Measurements from ENCODE around the gene SIT1. TPM values are rescaled to one million over a fixed set of nuclear protein-coding genes. Genes with fewer than 3 reads are reported as not detected.

SIT1 gene
- total and polyA plus RNA-seq, 7 experiments from 2014 or later, result 16.9 to 225 (median 45.9) TPM

GRCh38 chr9:35689542-35690293, 39.0 kb upstream of the SIT1 start, which contains the start of gene TPM2:
TPM2 (minus strand) TSS chr9:35689925; CDS start chr9:35689817, 108 bp downstream.
- no peaks in the 10 kb centered on the region for H3K27me3 Mint-ChIP-seq
- no peak for DNase-seq
- intact Hi-C loops (cut with micrococcal nuclease), result loop anchor here (1.0 to 2.0 kb wide), 3 partner anchors 13 to 73 kb away; no protein-coding TSS in a partner anchor
- H3K36me3 Mint-ChIP-seq, result peaks cover 0 to 1% (median 0%) of the 10 kb centered on the region in 5 donors
- no peaks in the 10 kb centered on the region for H3K9me3 Mint-ChIP-seq
- Histone ChIP-seq H3K27ac (ENCODE audit: low read depth, low read length) (peak within 1 kb of the TSS; percentile 70), H3K27me3 (ENCODE audit: control insufficient read depth in 2 of 2, insufficient read depth in 2 of 2, low read length in 2 of 2) (no peaks in the 10 kb centered on the region), H3K4me3 (ENCODE audit: low read length) (peak within 1 kb of the TSS; percentile 65), H3K4me1 (ENCODE audit: control insufficient read depth in 2 of 2, insufficient read depth in 2 of 2, low read length in 2 of 2) (peaks cover 0 to 5% of the 10 kb centered on the region in 2 donors), H3K9me3 (ENCODE audit: control insufficient read depth in 2 of 3, low read length in 3 of 3) (no peaks in the 10 kb centered on the region), H3K36me3 (ENCODE audit: control insufficient read depth in 2 of 3, insufficient read depth in 3 of 3, low read length in 3 of 3) (peaks cover 0 to 7% (median 0%) of the 10 kb centered on the region in 3 experiments)
- peak within 1 kb of the TSS; percentile 16 to 95 (median 77) for H3K27ac Mint-ChIP-seq
- ChIA-PET CTCF (interaction anchor here (5.4 kb wide), 1 partner anchor 31 kb away, joined by 29 read pairs; the partner anchor contains the start of genes CCDC107 and RMRP), POLR2A (interaction anchor here (0.5 to 2.8 kb wide), 9 partner anchors 15 to 85 kb away, joined by 3 to 13 read pairs (median 4); partner anchors contain the start of genes CCDC107, RMRP and SIT1)
- H3K4me3 Mint-ChIP-seq, result peak within 1 kb of the TSS; percentile 80 to 94 (median 88)
- ATAC-seq, result no peak
- H3K4me1 Mint-ChIP-seq, result peaks cover 16 to 31% (median 25%) of the 10 kb centered on the region in 7 donors

GRCh38 chr9:35688558-35689541, 38.1 kb upstream of the SIT1 start:
- ATAC-seq, result no peak
- CTCF ChIA-PET, result interaction anchor here (0.7 to 5.4 kb wide), 4 partner anchors 13 to 78 kb away, joined by 3 to 29 read pairs (median 3); partner anchors contain the start of genes CCDC107 and RMRP

GRCh38 chr9:35687972-35688557, 37.3 kb upstream of the SIT1 start:
- Mint-ChIP-seq H3K36me3 (peaks cover 0 to 4% (median 0%) of the 10 kb centered on the region in 5 donors), H3K9me3 (no peaks in the 10 kb centered on the region), H3K4me1 (peaks cover 16 to 31% (median 25%) of the 10 kb centered on the region in 7 donors), H3K27ac (peak overlapping the region in 5 of 9 donors; percentile 28 to 76 (median 68)), H3K27me3 (no peaks in the 10 kb centered on the region), H3K4me3 (peak overlapping the region in 4 of 10 donors; percentile 3 to 64 (median 32))
- Histone ChIP-seq H3K9me3 (ENCODE audit: control insufficient read depth in 2 of 3, low read length in 3 of 3) (no peaks in the 10 kb centered on the region), H3K27me3 (ENCODE audit: control insufficient read depth in 2 of 2, insufficient read depth in 2 of 2, low read length in 2 of 2) (no peaks in the 10 kb centered on the region), H3K4me1 (ENCODE audit: control insufficient read depth in 2 of 2, insufficient read depth in 2 of 2, low read length in 2 of 2) (peaks cover 0 to 5% of the 10 kb centered on the region in 2 donors), H3K4me3 (ENCODE audit: low read length) (no peak overlapping the region), H3K36me3 (ENCODE audit: control insufficient read depth in 2 of 3, insufficient read depth in 3 of 3, low read length in 3 of 3) (peaks cover 0 to 8% (median 0%) of the 10 kb centered on the region in 3 experiments), H3K27ac (ENCODE audit: low read depth, low read length) (no peak overlapping the region)
- ChIA-PET CTCF (interaction anchor here (0.7 to 5.4 kb wide), 8 partner anchors 8 to 77 kb away, joined by 3 to 29 read pairs (median 3); partner anchors contain the start of genes ARHGEF39, CCDC107 and RMRP), POLR2A (interaction anchor here (0.8 to 1.7 kb wide), 6 partner anchors 8 to 72 kb away, joined by 3 to 5 read pairs (median 4); partner anchors contain the start of genes CREB3 and TLN1)
- ATAC-seq (no peak), DNase-seq (no peak)
- intact Hi-C loops (cut with micrococcal nuclease), result no loop called here

More at GRCh38 chr9:35688558-35689541, 38.1 kb upstream of the SIT1 start:
- Histone ChIP-seq H3K27ac (ENCODE audit: low read depth, low read length) (no peak overlapping the region), H3K27me3 (ENCODE audit: control insufficient read depth in 2 of 2, insufficient read depth in 2 of 2, low read length in 2 of 2) (no peaks in the 10 kb centered on the region), H3K9me3 (ENCODE audit: control insufficient read depth in 2 of 3, low read length in 3 of 3) (no peaks in the 10 kb centered on the region), H3K4me3 (ENCODE audit: low read length) (no peak overlapping the region), H3K36me3 (ENCODE audit: control insufficient read depth in 2 of 3, insufficient read depth in 3 of 3, low read length in 3 of 3) (peaks cover 0 to 8% (median 0%) of the 10 kb centered on the region in 3 experiments), H3K4me1 (ENCODE audit: control insufficient read depth in 2 of 2, insufficient read depth in 2 of 2, low read length in 2 of 2) (peaks cover 0 to 5% of the 10 kb centered on the region in 2 donors)
- intact Hi-C loops (cut with micrococcal nuclease), result no loop called here
- H3K36me3 Mint-ChIP-seq, result peaks cover 0 to 4% (median 0%) of the 10 kb centered on the region in 5 donors
- H3K9me3 Mint-ChIP-seq, result no peaks in the 10 kb centered on the region
- POLR2A ChIA-PET, result interaction anchor here (0.5 to 1.7 kb wide), 5 partner anchors 7 to 72 kb away, joined by 3 to 5 read pairs (median 4); partner anchors contain the start of genes CREB3 and TLN1
- H3K27ac Mint-ChIP-seq, result peak overlapping the region; percentile 16 to 84 (median 72)
- H3K4me1 Mint-ChIP-seq, result peaks cover 16 to 31% (median 25%) of the 10 kb centered on the region in 7 donors
- H3K27me3 Mint-ChIP-seq, result no peaks in the 10 kb centered on the region
- H3K4me3 Mint-ChIP-seq, result peak overlapping the region in 9 of 10 donors; percentile 42 to 72 (median 65)
- DNase-seq, result no peak

GRCh38 chr9:35687306-35687705, 36.6 kb upstream of the SIT1 start:
- CTCF ChIA-PET, result interaction anchor here (0.6 to 5.4 kb wide), 6 partner anchors 9 to 200 kb away, joined by 3 to 29 read pairs (median 6); partner anchors contain the start of genes ARHGEF39, CCDC107 and RMRP
- no peak overlapping the region for H3K27ac ChIP-seq (ENCODE audit: low read depth, low read length)
- peaks cover 0 to 12% (median 0%) of the 10 kb centered on the region in 3 experiments for H3K36me3 ChIP-seq (ENCODE audit: control insufficient read depth in 2 of 3, insufficient read depth in 3 of 3, low read length in 3 of 3)
- peaks cover 0 to 5% of the 10 kb centered on the region in 2 donors for H3K4me1 ChIP-seq (ENCODE audit: control insufficient read depth in 2 of 2, insufficient read depth in 2 of 2, low read length in 2 of 2)
- intact Hi-C loops (cut with micrococcal nuclease), result no loop called here
- Mint-ChIP-seq H3K36me3 (peaks cover 0 to 4% (median 0%) of the 10 kb centered on the region in 5 donors), H3K27me3 (no peaks in the 10 kb centered on the region), H3K4me3 (peak overlapping the region in 2 of 10 donors; percentile 20 to 56), H3K27ac (peak overlapping the region in 6 of 9 donors; percentile 5 to 76 (median 47)), H3K4me1 (peaks cover 16 to 33% (median 25%) of the 10 kb centered on the region in 7 donors), H3K9me3 (no peaks in the 10 kb centered on the region)
- H3K4me3 ChIP-seq (ENCODE audit: low read length), result no peak overlapping the region
- no peaks in the 10 kb centered on the region for H3K9me3 ChIP-seq (ENCODE audit: control insufficient read depth in 2 of 3, low read length in 3 of 3)
- POLR2A ChIA-PET, result interaction anchor here (0.6 to 1.7 kb wide), 6 partner anchors 9 to 45 kb away, joined by 3 to 5 read pairs (median 3); partner anchors contain the start of genes CREB3 and TLN1
- ATAC-seq (no peak), DNase-seq (no peak)
- H3K27me3 ChIP-seq (ENCODE audit: control insufficient read depth in 2 of 2, insufficient read depth in 2 of 2, low read length in 2 of 2), result no peaks in the 10 kb centered on the region

- H3K27me3 ChIP-seq (ENCODE audit: control insufficient read depth in 2 of 2, insufficient read depth in 2 of 2, low read length in 2 of 2), result no peaks in the 10 kb centered on the region
- H3K4me3 ChIP-seq (ENCODE audit: low read length), result no peak overlapping the region
- DNase-seq (no peak), ATAC-seq (no peak)
- POLR2A ChIA-PET, result interaction anchor here (0.8 to 0.9 kb wide), 4 partner anchors 21 to 118 kb away, joined by 3 to 6 read pairs (median 3); no protein-coding TSS in a partner anchor
- peaks cover 0 to 4% (median 0%) of the 10 kb centered on the region in 5 donors for H3K36me3 Mint-ChIP-seq
- H3K9me3 ChIP-seq (ENCODE audit: control insufficient read depth in 2 of 3, low read length in 3 of 3), result no peaks in the 10 kb centered on the region
- no peak overlapping the region for H3K4me3 Mint-ChIP-seq
- H3K4me1 Mint-ChIP-seq, result peaks cover 10 to 29% (median 18%) of the 10 kb centered on the region in 7 donors
- CTCF ChIA-PET, result interaction anchor here (0.6 to 1.5 kb wide), 4 partner anchors 10 to 199 kb away, joined by 4 to 8 read pairs (median 6); partner anchors contain the start of gene ARHGEF39
- no peaks in the 10 kb centered on the region for H3K27me3 Mint-ChIP-seq
- H3K27ac Mint-ChIP-seq, result peak overlapping the region in 3 of 9 donors; percentile 10 to 38 (median 29)
- peaks cover 0 to 12% (median 0%) of the 10 kb centered on the region in 3 experiments for H3K36me3 ChIP-seq (ENCODE audit: control insufficient read depth in 2 of 3, insufficient read depth in 3 of 3, low read length in 3 of 3)
- H3K4me1 ChIP-seq (ENCODE audit: control insufficient read depth in 2 of 2, insufficient read depth in 2 of 2, low read length in 2 of 2), result peaks cover 0 to 4% of the 10 kb centered on the region in 2 donors
- H3K27ac ChIP-seq (ENCODE audit: low read depth, low read length), result no peak overlapping the region
- H3K9me3 Mint-ChIP-seq, result no peaks in the 10 kb centered on the region
- intact Hi-C loops (cut with micrococcal nuclease), result no loop called here
Observed at GRCh38 chr9:35686222-35687203, 35.8 kb upstream of the SIT1 start.

Data from naive thymus-derived CD4-positive, alpha-beta T cell (primary cell).